ENCODE measurements around the gene MYO18A. TPM values are rescaled to one million over a fixed set of nuclear protein-coding genes. Genes with fewer than 3 reads are reported as not detected.
"Not testable (repeated sequence)": the region's sequence is repeated elsewhere in the genome, so short reads cannot be mapped to it uniquely, and the experiment has no call there.

Gene MYO18A
- total and polyA plus RNA-seq, 2 experiments from 2014 or later, result 186 to 564 TPM

DNA sequence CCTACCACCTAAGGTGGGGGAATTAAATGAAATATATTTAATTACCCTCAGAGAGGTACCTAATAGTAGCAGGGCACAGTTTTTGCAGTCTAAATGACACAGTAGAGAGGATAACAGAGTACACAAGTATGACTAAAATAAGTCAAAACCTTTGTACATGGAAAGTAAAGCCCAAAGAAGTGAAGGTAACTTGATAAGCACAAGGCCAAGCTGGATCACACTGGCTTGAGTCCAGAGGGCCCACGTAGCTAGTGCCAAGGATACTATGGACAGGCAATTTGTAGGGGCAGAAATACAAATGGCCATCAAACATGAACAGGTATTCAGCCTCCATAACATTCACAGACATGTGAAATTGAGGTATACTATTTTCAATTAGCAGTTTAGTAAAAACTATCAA, 7.6 kb downstream of the MYO18A start:
- peaks cover 14% of the 10 kb centered on the region for H3K4me1 ChIP-seq (ENCODE audit: low read depth)
- no peak overlapping the region for H3K4me3 ChIP-seq
- DNase-seq (ENCODE audit: low read depth in 1 of 2, low spot score in 1 of 2), result no peak
- TF ChIP-seq, protein P1, sequence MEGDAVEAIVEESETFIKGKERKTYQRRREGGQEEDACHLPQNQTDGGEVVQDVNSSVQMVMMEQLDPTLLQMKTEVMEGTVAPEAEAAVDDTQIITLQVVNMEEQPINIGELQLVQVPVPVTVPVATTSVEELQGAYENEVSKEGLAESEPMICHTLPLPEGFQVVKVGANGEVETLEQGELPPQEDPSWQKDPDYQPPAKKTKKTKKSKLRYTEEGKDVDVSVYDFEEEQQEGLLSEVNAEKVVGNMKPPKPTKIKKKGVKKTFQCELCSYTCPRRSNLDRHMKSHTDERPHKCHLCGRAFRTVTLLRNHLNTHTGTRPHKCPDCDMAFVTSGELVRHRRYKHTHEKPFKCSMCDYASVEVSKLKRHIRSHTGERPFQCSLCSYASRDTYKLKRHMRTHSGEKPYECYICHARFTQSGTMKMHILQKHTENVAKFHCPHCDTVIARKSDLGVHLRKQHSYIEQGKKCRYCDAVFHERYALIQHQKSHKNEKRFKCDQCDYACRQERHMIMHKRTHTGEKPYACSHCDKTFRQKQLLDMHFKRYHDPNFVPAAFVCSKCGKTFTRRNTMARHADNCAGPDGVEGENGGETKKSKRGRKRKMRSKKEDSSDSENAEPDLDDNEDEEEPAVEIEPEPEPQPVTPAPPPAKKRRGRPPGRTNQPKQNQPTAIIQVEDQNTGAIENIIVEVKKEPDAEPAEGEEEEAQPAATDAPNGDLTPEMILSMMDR (IDR thresholded peaks at IDR 0.05; ENCODE audit: low read depth, low read length), result no peak
- H3K27me3 ChIP-seq, result no peaks in the 10 kb centered on the region
- H3K9me3 ChIP-seq (ENCODE audit: low read depth), result no peaks in the 10 kb centered on the region
- H3K36me3 ChIP-seq, result no peaks in the 10 kb centered on the region
- no peak overlapping the region for H3K27ac ChIP-seq

DNA sequence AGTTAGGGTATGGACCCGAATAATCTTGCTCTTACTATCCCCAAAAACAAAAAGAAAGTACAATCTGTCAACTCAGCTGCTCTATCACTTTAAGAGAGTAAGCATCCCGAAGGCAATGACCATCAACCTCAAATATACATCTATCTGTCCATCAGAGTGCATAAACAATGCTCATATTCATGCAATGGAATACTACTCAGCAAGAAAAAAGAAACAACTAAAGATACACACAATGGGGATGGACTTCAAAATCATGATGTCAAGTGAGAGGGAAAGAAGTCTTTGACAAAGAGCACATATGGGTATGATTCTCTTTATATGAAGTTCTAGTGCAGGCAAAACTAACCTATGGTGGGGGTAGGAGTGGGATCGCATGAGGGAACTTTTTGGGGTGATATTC, 9.5 kb downstream of the MYO18A start:
- TF ChIP-seq, protein P1 (IDR thresholded peaks at IDR 0.05; ENCODE audit: low read depth, low read length), result no peak
- Histone ChIP-seq H3K27me3 (no peaks in the 10 kb centered on the region), H3K36me3 (peaks cover 4% of the 10 kb centered on the region), H3K4me3 (no peak overlapping the region), H3K9me3 (ENCODE audit: low read depth) (no peaks in the 10 kb centered on the region), H3K4me1 (ENCODE audit: low read depth) (no peaks in the 10 kb centered on the region), H3K27ac (no peak overlapping the region)
- DNase-seq (ENCODE audit: low read depth in 1 of 2, low spot score in 1 of 2), result no peak

DNA sequence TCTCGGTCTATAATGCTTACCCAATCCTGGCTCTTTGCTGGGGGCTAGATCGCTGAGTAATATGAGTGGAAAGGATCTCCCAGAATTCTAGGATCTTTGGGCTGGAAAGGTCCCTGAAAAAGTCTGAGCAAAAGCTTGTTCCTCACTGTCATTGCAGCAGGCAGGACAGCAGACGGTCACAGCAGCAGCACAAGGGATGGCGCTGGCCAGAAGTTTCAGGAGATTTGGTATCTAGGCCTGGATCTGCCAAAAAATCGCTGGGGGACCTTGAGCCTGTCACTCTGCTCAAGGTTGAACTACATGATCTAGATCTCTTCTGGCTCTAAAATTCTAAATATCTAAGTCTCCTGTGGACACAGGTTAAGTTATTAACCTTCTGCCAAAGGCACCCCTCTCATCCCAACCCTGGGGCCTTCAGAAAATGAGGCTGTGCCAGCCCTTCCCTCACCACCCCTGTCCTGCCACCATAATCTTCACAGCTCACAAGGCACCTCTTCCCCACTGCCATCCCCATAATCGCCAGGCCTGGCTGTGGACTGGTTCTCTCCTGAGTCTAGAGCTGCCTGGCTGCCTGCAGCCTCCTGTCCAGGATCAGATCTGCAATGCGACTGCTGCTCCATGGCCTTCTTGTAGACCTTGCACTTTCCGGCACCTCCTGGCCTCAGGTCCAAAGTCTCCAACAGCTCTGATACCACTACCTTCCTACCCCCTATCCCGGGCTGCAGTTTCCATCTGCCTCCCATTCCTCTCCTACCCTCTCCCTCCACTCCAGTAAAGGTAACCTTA, 10.2 kb downstream of the MYO18A start:
- no peak for DNase-seq (ENCODE audit: low read depth in 1 of 2, low spot score in 1 of 2)
- H3K27me3 ChIP-seq, result no peaks in the 10 kb centered on the region
- no peak overlapping the region for H3K4me3 ChIP-seq
- no peaks in the 10 kb centered on the region for H3K9me3 ChIP-seq (ENCODE audit: low read depth)
- H3K36me3 ChIP-seq, result peaks cover 4% of the 10 kb centered on the region
- no peak overlapping the region for H3K27ac ChIP-seq
- H3K4me1 ChIP-seq (ENCODE audit: low read depth), result no peaks in the 10 kb centered on the region
- TF ChIP-seq, protein P1 (IDR thresholded peaks at IDR 0.05; ENCODE audit: low read depth, low read length), result no peak

DNA sequence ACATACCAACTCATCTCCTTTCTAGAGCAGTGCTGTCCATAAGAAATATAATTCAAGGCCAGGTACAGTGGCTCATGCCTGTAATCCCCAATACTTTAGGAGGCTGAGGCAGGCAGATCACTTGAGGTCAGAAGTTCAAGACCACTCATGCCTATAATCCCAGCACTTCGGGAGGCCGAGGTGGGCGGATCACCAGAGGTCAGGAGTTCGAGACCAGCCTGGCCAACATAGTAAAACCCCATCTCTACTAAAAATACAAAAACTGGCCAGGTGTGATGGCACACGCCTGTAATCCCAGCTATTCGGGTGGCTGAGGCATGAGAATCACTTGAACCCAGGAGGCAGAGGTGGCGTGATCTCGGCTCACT, 11.5 kb downstream of the MYO18A start:
- not testable (repeated sequence) for DNase-seq (ENCODE audit: low read depth in 1 of 2, low spot score in 1 of 2); H3K4me1 ChIP-seq (ENCODE audit: low read depth); H3K9me3 ChIP-seq (ENCODE audit: low read depth); H3K27ac ChIP-seq; H3K4me3 ChIP-seq; H3K27me3 ChIP-seq; H3K36me3 ChIP-seq

DNA sequence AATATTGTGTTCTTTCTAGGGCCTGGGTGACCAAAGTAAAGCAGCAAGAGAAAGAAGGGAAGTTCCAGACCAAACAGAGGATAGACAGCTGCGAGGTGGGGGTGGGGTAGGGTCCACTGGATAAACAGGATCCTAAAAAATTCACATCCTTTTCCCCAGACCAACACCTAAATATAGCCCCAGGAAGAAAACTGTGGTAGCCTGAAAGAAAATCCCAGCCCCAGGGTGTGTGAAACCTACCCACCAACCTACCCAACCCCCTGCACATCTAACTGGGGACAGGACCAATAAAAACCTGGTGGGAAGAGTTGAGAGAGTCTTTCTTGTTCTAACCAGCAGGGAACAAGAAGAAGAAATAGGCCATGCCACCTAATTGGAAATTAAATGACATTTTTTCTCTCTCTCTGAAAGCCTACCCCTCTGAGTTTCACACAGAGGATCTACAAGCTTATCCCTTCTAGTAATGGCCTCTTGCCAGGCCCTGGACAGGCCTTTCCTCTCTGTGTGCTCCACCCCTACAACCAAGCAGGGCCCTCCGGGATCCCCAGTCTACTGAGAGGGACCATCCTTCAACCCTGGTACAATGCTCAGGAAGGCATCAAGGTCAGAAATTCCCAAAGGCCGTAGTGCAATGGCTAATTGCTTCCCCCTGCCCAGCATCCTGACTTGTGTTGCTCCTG, 12.0 kb downstream of the MYO18A start:
- TF ChIP-seq, protein P1 (IDR thresholded peaks at IDR 0.05; ENCODE audit: low read depth, low read length), result no peak
- Histone ChIP-seq H3K4me1 (ENCODE audit: low read depth) (no peaks in the 10 kb centered on the region), H3K36me3 (peaks cover 4% of the 10 kb centered on the region), H3K27ac (no peak overlapping the region), H3K27me3 (no peaks in the 10 kb centered on the region), H3K9me3 (ENCODE audit: low read depth) (no peaks in the 10 kb centered on the region), H3K4me3 (no peak overlapping the region)
- peak in 1 of 2 donors; percentile 50 for DNase-seq (ENCODE audit: low read depth in 1 of 2, low spot score in 1 of 2)

DNA sequence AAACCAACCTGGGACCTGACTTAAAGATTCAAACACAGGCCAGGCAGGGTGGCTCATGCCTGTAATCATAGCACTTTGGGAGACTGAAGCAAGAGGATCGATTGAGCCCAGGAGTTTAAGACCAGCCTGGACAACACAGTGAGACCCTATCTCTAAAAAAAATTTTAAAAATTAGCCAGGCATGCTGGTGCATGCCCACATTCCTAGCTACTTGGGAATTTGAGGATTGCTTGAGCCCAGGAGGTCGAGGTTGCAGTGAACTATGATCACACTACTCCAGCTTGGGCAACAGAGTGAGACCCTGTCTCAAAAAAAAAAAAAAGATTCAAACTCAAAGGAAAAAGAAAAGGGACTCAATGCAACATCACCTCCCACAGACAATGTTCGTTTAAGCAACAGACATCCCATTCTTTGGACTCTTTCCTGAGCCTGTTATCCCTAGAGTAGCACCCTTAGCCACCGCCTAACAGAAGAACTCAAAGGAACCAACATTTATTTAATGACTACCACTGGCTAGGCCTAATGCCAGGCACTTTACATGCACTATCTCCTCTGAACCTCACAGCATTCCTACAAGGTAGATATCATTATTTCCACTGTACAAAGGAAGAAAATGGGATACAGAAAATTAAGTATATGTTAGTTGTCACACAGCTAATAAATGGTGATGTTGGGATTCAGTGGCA, 12.7 kb downstream of the MYO18A start:
- no peak overlapping the region for H3K4me3 ChIP-seq
- no peaks in the 10 kb centered on the region for H3K27me3 ChIP-seq
- no peak for DNase-seq (ENCODE audit: low read depth in 1 of 2, low spot score in 1 of 2)
- H3K4me1 ChIP-seq (ENCODE audit: low read depth), result no peaks in the 10 kb centered on the region
- no peak overlapping the region for H3K27ac ChIP-seq
- TF ChIP-seq, protein P1 (IDR thresholded peaks at IDR 0.05; ENCODE audit: low read depth, low read length), result no peak
- H3K9me3 ChIP-seq (ENCODE audit: low read depth), result no peaks in the 10 kb centered on the region
- peaks cover 4% of the 10 kb centered on the region for H3K36me3 ChIP-seq
